Fibroblast of pulmonary artery (primary cell): ENCODE measurements around the gene IKZF3.

ENCODE experiments used
- DNase-seq: peaks from one replicate; pipeline ENCODE4 v3.0.0-alpha.2; 2010; ENCODE audit warnings: low read depth
- H3K4me3 ChIP-seq: replicated peaks from 2 replicates; pipeline ENCODE4 v1.5.1; 2011; ENCODE audit warnings: low read depth, mild to moderate bottlenecking, control low read depth, low read length, moderate library complexity
- TF ChIP-seq, protein P1 (sequence below): IDR thresholded peaks from 2 replicates; pipeline ENCODE4 v1.5.1; 2011; ENCODE audit warnings: mild to moderate bottlenecking, control low read depth, low read length, inconsistent platforms; ENCODE audit errors: missing control alignments

IKZF3 gene

DNA sequence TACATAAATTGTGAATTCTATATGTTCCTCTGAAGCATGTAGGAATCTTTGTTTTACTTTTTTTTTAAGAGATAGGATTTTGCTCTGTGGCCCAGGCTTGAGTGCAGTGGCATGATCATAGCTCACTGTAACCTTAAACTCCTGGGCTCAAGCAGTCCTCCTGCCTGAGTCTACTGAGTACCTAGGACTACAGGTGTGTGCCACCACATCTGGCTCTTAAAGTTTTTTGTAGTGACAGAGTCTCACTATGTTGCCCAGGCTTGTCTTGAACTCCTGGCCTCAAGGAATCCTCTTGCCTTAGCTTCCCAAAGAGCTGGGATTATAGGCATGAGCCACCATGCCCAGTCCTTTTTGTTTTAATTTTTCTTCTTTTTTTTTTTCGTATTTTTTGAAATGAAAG lies 25.3 kb downstream of the IKZF3 start:
- TF ChIP-seq, protein P1, sequence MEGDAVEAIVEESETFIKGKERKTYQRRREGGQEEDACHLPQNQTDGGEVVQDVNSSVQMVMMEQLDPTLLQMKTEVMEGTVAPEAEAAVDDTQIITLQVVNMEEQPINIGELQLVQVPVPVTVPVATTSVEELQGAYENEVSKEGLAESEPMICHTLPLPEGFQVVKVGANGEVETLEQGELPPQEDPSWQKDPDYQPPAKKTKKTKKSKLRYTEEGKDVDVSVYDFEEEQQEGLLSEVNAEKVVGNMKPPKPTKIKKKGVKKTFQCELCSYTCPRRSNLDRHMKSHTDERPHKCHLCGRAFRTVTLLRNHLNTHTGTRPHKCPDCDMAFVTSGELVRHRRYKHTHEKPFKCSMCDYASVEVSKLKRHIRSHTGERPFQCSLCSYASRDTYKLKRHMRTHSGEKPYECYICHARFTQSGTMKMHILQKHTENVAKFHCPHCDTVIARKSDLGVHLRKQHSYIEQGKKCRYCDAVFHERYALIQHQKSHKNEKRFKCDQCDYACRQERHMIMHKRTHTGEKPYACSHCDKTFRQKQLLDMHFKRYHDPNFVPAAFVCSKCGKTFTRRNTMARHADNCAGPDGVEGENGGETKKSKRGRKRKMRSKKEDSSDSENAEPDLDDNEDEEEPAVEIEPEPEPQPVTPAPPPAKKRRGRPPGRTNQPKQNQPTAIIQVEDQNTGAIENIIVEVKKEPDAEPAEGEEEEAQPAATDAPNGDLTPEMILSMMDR: no peak
- DNase-seq: no peak
- H3K4me3 ChIP-seq: no peak overlapping the region

DNA sequence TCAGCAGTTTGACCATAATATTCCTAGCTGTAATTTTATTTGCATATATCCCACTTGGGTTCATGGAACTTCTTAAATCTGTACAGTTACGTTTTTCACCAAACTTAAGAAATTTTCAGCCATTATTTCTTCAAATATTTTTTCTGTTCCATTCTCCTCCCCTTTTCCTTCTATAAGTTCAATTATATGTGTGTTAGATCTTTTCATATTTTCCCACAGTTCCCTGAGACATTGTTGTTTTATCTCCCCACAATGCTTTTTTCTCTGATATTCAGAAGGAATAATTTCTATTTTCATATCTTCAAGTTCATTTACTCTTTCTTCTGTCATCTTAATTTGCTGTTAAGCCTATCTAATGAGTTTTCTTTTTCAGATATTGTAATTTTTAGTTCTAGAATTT lies 26.1 kb downstream of the IKZF3 start:
- DNase-seq: no peak
- TF ChIP-seq, protein P1: no peak
- no peak overlapping the region for H3K4me3 ChIP-seq

DNA sequence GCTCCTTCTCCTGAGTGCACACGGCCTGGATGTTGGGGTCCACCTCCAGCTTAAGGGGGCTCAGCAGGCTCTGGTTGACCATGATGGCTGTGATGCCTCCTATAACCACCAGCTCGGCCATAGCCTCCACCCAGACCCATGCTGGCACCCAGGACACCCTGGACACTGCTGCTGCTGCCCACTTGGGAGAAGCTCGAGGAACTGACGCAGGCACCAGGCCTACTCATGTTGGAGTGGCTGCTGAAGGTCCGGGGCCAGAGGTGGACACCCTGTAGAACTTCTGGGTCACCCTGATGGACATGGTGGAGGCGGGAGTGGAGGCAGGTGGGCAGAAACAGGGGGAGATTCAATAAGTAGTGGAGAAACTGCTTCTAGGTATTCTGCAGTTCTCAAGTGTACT lies 28.0 kb downstream of the IKZF3 start:
- no peak overlapping the region for H3K4me3 ChIP-seq
- no peak for DNase-seq
- TF ChIP-seq, protein P1: no peak

DNA sequence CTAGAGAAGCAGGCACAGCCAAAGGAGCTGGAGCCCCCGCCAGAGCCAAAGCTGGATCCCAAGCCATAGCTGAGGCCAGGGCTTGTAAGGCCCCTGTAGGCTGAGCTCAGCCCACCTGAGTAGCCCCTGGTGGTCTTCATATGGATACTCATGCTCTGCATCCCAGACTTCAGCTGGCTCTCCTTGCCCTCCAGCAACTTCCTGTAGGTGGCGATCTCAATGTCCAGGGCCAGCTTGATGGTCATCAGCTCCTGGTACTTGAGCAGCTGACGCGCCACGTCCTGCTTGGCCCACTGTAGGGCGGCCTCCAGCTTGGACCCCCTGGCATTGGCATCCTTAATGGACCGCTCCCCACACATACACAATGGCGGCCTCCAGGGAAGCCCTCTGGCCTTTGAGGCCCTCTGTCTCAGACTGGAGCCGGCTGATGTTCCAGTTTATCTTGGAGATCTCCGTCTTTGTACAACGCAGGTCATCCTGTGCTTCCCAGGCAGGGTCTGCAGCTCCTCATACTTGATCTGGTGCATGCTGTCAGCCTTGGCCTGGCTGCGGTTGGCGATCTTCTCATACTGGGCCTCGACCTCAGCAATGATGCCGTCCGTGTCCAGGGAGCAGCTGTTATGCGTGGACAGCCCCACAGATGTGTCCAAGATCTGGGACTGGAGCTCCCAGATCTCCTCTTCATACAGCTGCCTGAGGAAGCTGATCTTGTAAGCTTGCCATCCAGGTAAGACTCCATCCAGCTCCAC lies 28.9 kb downstream of the IKZF3 start:
- H3K4me3 ChIP-seq: no peak overlapping the region
- TF ChIP-seq, protein P1: no peak
- no peak for DNase-seq

DNA sequence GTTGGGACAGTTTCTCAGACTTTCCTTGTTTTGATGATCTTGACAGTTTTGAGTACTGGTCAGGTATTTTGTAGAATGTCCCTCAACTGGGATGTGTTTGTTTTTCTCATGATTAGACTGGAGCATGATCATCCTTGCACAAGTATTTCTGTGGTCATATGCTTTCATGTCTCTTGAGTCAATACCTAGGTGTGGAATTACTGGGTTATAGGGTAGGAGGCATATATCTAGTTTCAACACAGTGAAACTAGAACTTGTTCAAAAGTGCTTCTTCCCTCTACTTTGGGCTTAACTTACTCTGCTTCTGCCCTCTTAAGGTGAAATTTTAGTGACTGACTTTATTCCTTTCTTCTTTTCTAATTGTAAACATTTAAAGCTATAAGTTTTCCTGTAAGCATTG lies 30.1 kb downstream of the IKZF3 start:
- TF ChIP-seq, protein P1: no peak
- no peak overlapping the region for H3K4me3 ChIP-seq
- DNase-seq: no peak

DNA sequence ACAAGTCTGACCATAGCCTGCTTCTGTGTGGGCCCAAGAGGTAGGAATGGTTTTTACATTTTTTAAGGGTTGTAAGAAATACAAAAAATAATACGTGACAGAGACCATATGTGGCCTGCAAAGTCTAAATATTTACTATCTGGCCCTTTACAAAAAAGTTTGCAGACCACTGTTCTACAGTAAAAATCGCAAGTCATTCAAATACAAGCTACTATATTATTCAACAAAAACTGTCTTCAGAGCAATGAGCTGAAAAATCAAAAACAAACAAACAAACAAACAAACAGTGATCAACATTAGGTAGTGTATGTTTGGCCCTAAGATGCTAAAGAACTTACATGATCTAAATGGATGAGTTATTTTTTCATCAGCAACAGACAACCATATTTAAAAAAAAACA lies 32.5 kb downstream of the IKZF3 start:
- no peak overlapping the region for H3K4me3 ChIP-seq
- TF ChIP-seq, protein P1: no peak
- no peak for DNase-seq

DNA sequence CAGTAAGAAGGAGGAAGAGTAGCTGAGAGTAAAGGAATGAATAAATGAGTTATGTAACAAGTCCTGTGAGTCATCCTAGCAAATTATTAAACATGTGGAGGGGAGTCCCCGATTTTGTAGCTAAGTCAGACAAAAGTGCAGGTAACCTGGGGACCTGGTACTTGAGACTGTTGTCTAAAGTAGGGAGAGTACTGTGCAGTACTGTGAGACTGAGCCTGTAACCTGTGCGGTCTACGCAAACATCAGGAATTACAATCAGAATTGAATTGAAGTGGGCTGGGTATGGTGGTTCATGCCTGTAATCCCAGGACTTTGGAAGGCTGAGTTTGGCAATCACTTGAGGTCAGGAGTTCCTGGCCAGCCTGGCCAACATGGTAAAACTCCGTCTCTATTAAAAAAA lies 35.7 kb downstream of the IKZF3 start:
- TF ChIP-seq, protein P1: no peak
- no peak for DNase-seq
- H3K4me3 ChIP-seq: no peak overlapping the region
